ENCODE results near the gene ABCG5.

Gene ABCG5

DNA sequence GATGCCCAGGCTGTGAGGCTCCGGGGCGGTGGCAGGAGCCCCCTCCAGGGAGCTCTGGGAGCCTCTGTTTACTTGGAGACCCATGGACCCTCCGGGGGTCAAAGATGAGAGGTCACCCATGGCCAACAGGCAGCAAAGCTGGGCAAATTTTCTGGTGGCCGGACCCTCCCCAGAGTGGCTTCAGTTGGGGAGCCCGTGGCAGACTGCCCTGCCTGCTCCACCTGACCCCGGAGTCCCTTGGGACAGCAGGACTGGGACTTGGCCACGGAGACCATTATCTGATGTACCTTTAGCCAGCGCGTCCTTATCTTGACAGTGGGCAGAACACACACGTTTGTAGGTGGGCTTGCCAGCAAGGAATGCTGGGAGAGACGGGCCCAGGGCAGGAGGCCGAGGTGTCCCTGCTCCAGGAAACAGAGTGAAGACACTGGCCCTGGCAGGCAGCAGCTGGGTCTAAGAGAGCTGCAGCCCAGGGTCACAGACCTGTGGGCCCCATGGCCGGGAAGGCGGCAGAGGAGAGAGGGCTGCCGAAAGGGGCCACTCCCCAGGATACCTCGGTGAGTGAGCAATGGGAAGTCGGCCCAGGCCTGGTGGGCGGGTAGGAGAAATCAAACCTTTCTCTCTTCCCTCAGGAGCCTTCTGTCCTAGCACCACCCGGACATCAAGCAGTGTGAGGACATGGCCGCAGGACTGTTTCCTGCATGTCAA, at the start of gene ABCG5, which contains the start of gene ABCG8:
Gene ABCG5 (minus strand): TSS at position 280 of the 708 bp plus-strand sequence. CDS start 160 bp downstream, at position 120.
Gene ABCG8 (plus strand): TSS at position 412 of the 708 bp plus-strand sequence. CDS start 83 bp downstream, at position 495.
- no peak for DNase-seq (ENCODE audit: low spot score)

GRCh38 chr2:43887176-43887575, 48.5 kb upstream of the ABCG5 start:
- no peak for DNase-seq (ENCODE audit: low spot score)

DNA sequence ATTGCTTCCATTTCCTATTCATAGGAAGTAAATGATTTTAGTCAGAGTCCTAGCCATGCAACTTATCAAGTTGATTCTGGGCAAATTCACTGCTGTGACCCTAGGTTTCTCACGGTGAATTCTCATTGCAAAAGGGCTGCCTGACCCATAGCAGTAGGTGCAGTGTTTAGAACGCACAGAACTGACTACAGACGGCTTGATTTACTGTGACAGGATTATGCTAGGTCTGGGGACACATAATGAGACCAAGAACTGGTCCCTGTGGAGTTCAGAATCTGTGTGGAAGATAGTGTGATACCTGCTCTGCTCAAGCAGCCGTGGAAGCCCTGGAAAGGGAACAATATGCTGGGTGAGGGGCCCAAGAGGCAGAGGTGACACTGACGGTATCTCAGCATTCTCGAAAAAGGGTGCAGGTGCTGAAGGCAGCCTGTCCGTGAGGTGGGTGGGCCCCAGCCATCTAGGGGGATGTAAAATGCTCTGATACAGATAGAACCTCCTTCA, 46.5 kb upstream of the ABCG5 start:
- DNase-seq (ENCODE audit: low spot score): no peak

DNA sequence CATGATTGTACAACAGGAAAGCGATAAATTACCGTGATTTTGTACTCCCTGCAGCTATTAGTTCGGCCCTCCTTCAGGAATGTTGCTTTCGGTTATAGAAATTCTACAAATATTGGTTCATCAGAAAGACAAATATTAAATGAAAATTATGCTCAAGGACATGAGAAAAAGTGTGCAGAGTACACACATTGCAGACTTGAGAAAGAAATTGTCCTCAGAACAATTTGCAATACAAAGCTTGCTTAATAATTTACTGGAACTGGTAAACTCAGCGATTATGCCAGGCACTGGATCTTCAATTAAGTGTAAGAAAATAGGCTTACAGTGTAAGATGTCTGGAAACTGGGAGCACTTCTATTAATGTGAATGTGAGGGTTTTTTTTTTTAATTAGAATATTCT, 46.0 kb upstream of the ABCG5 start:
- no peak for DNase-seq (ENCODE audit: low spot score)

DNA sequence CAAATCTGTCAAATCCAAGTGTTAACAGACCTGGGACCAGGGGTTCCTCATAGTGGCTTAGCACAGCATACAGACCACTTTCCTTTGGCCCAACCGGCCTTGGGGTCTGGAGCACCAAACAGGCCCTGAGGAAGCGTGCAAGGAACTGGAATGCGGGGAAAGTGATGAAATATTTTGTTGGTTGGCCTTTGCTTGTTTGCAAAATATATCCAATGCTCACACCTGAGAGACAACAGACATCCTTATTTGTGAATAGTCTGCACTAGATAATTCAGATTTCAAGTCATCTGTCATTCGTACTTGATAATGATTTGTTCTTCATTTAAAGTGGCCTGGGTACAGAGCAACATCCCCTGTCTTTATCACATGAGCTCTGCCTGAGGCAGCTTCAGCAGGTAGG, 43.7 kb upstream of the ABCG5 start:
- no peak for DNase-seq (ENCODE audit: low spot score)

DNA sequence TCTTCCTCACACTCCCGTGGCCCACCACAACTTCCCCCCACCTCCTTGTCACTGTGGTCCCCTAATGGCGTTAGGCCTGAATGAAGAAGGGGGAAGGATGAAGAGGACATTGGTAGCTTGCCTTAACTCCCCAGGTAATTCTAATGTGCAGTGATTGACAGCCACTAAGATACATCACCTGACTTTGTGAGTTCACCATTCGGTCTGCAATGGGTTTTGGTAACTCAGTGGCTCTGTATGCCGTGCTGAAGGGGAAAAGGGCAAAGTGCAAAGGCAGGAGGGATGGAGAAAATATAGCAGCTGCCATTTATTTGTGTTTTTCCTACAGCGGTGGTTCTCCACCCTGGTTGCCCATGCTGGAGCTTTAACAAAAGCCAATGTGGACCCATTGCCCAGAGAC, 42.3 kb upstream of the ABCG5 start:
- no peak for DNase-seq (ENCODE audit: low spot score)

DNA sequence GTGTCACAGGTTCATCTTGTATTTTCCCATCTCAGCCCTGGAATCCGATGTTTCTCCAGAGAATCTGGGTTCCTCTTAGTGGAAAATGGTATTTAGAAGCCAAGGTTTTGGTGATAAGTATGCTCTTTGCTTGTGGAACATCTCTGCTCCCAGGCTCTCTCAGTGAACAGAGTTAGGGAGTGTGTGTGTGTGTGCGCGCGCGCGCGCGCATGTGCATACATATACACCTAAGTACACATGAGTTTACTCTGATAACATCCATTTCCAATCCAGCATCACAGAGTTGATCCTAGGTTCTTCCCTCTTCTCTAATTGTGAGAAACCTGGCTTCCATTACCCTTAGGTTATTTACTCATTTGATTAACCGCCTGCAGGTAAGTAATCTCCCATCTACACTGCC, 41.8 kb upstream of the ABCG5 start:
- DNase-seq (ENCODE audit: low spot score): no peak

DNA sequence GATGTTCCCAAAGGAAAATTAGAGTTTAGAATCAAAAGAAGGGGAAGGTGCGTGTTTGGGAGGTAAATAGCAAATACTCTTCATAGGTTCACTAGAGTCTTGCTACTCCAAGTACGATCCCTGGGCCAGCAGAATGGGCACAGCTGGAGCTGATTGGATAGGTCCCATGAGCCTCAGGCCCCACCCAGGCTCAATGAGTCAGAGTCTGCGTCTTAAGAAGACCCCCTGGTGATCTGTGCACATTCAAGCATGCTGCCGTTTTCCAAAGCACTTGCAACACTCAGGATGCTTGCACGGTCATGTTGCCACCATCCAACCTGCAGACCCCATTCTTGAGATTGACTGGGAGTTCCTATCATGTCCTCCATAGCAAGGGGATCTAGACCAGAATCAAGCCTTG, 40.6 kb upstream of the ABCG5 start:
- DNase-seq (ENCODE audit: low spot score): no peak

- DNase-seq (ENCODE audit: low spot score): peak; percentile 87
These were observed 39.3 kb upstream of the ABCG5 start for GRCh38 chr2:43877782-43878464.

GRCh38 chr2:43874776-43875451, 36.3 kb upstream of the ABCG5 start:
- no peak for DNase-seq (ENCODE audit: low spot score)

DNA sequence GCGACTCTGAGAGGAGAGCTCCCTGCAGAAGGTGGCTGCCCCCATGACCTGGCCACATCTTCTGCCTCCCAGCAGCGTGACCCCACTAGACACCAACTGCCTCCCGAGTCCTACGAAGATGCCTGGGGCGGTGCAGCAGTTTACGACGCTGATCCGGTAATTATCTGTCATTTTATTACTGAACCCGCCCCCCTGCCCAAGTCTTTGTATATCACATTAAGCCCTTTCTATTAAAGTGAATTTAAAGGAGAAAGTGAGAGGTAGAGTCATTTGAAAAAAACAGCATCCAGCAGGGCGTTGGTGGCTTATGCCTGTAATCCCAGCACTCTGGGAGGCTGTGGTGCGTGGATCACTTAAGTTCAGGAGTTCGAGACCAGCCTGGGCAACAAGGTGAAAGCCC, 33.5 kb upstream of the ABCG5 start:
- no peak for DNase-seq (ENCODE audit: low spot score)

DNA sequence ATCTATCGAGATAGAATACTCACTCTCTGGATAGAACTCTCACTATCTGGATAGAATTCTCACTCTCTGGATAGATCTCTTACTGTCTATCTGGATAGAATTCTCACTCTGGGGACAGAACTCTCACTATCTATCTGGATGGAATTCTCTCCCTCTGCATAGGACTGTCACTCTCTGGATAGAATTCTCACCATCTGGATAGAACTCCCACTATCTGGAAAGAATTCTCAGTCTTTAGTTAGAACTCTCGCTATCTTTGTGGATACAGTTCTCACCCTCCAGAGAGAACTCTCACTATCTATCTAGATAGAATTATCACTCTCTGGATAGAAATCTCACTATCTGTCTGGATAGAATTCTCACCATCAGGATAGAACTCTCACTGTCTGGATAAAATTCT, 16.7 kb upstream of the ABCG5 start:
- DNase-seq (ENCODE audit: low spot score): no peak

GRCh38 chr2:43854671-43855070, 16.0 kb upstream of the ABCG5 start:
- DNase-seq (ENCODE audit: low spot score): no peak

DNA sequence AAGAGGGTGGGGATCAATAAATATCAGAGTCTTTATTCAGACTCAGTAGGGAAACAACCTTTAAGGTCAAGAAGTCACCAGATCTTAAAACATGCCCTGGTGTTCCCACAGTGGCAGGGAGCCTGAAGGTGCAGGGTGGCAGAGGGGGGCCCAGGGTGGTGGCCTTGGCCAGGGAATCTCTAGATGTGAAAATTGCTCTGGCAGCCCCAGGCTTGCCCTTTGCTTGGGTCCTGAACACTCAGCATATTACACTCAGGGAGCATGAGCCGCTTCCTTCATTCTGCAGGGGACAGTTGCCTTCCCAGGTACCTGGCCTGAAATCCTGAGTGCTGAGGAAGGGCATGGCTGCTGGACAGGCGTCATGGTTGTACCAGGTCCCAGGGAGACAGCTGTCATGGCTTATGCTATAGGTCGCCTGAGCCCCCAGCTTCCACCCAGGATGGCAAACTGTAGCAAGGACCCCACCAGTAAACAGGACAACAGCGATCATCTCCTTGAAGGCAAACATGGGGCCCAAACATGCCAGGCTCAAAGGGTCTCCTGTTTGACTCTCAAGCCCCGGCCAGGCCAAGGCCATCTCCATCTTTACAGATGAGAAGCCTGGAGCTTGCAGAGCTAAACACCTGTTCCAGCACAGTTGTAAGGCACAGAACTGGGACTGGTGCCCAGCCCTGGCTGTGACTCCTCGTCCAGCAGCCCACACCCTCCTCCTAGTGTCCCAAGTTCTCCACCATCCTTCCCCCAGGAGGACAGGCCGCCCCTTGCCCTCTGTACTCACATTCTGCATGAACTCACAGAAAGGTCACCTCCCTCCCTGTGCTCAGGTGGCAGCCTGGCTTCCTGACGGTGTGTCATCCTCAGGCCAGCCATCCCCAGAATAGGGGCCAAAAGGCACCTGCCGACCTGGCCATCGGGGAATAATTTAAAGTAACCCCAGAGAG, 14.8 kb upstream of the ABCG5 start:
- DNase-seq (ENCODE audit: low spot score): peak; percentile 3

- DNase-seq (ENCODE audit: low spot score): no peak
These were observed 13.6 kb upstream of the ABCG5 start for GRCh38 chr2:43852196-43852730.

DNA sequence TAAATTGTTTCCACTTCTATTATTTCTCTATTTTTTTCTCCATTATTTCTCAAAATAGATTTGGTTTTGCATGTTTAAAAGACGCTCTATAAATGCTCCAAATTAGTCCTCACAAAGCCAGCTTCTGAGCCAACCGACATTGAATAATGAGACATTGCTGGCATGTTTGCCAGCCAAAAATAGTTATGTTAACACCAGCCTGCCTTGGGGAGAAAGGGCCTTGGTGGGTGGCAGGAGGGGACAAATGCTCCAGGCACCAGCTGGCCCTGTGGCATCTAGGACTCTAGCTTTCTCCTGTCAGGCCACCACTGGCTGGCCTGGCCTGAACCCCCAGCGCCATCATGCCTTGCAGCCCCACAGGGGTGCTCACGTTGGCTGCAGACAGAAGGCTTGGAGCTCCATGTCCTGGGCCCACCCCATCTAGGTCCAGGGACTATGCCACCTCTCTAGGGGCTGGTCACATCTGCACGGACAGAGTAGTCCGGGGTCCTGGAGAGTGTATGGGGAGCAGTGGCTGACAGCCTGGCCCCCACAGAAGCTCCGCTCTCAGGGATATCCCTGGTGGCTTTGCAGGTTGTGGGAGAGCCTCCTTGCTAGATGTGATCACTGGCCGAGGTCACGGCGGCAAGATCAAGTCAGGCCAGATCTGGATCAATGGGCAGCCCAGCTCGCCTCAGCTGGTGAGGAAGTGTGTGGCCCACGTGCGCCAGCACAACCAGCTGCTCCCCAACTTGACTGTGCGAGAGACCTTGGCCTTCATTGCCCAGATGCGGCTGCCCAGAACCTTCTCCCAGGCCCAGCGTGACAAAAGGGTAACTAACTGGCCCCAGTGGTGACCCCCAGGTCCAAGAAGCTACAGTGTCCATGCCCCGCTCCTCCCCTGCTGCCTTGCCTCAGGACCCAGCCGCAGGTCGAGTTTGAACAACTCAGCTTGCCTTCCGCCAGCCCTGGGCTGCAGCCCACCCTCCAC, 12.7 kb upstream of the ABCG5 start:
- peak; percentile 1 for DNase-seq (ENCODE audit: low spot score)

GRCh38 chr2:43848214-43848613, 9.6 kb upstream of the ABCG5 start:
- DNase-seq (ENCODE audit: low spot score): peak; percentile 2

GRCh38 chr2:43846140-43846793, 7.6 kb upstream of the ABCG5 start:
- no peak for DNase-seq (ENCODE audit: low spot score)

DNA sequence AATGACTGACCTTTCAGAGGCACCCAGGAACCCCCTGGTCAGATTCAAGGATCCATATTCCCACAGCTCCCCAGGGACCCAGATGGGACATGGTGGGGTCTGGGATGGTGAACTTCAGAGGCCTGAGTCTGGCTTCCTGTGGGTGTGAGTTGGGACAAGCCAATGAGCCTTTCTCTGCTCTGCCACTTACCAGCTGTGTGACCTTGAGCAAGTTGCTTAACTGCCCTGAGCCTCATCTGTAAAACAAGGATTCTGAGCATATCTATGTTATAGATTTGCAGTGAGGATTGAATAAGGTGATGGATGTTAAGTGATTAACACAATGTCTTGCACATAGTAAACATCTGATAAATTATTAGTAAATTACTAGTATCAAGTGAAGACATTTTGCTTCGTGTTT, 6.5 kb upstream of the ABCG5 start:
- no peak for DNase-seq (ENCODE audit: low spot score)

GRCh38 chr2:43842866-43843226, 4.2 kb upstream of the ABCG5 start:
- no peak for DNase-seq (ENCODE audit: low spot score)

All from GM03348 (cell line).